NCI-H2196 treated with DMSO at 0.1 percent for 48 hours (cell line): ENCODE data around the gene WDSUB1.

Source experiments
- DNase-seq: peaks from one replicate; lab custom pipeline; 2025; ENCODE audit not compliant: unreplicated experiment; lab: John Stamatoyannopoulos, UW

Gene WDSUB1

GRCh38 chr2:159225025-159226016 lies 61.2 kb downstream of the WDSUB1 start:
- DNase-seq = no peak

GRCh38 chr2:159224061-159224813 lies 62.3 kb downstream of the WDSUB1 start:
- DNase-seq = no peak

- no peak for DNase-seq
Measured at GRCh38 chr2:159219394-159219998, 67.0 kb downstream of the WDSUB1 start.

GRCh38 chr2:159218389-159218788 lies 68.1 kb downstream of the WDSUB1 start:
- DNase-seq = no peak

GRCh38 chr2:159217676-159218075 lies 68.8 kb downstream of the WDSUB1 start:
- no peak for DNase-seq

- no peak for DNase-seq
Measured at GRCh38 chr2:159215116-159215515, 71.4 kb downstream of the WDSUB1 start.

- no peak for DNase-seq
Measured at GRCh38 chr2:159214325-159214865, 72.1 kb downstream of the WDSUB1 start.

- no peak for DNase-seq
Measured at GRCh38 chr2:159213296-159213695, 73.2 kb downstream of the WDSUB1 start.

GRCh38 chr2:159211447-159212396 lies 74.8 kb downstream of the WDSUB1 start:
- DNase-seq = no peak

GRCh38 chr2:159209341-159210306 lies 76.9 kb downstream of the WDSUB1 start:
- no peak for DNase-seq

- no peak for DNase-seq
Measured at GRCh38 chr2:159208438-159208837, 78.1 kb downstream of the WDSUB1 start.

GRCh38 chr2:159206736-159207380 lies 79.6 kb downstream of the WDSUB1 start:
- DNase-seq = no peak

- no peak for DNase-seq
Measured at GRCh38 chr2:159204381-159205144, 81.9 kb downstream of the WDSUB1 start.

- no peak for DNase-seq
Measured at GRCh38 chr2:159202568-159203071, 83.9 kb downstream of the WDSUB1 start.

GRCh38 chr2:159201360-159202063 lies 85.0 kb downstream of the WDSUB1 start:
- no peak for DNase-seq

- no peak for DNase-seq
Measured at GRCh38 chr2:159200498-159200897, 86.0 kb downstream of the WDSUB1 start.
